Measurements from ENCODE around the gene SERPINH1.

GRCh38 chr11:75518771-75519653, 43.0 kb upstream of the SERPINH1 start:
- TF ChIP-seq, protein P1, sequence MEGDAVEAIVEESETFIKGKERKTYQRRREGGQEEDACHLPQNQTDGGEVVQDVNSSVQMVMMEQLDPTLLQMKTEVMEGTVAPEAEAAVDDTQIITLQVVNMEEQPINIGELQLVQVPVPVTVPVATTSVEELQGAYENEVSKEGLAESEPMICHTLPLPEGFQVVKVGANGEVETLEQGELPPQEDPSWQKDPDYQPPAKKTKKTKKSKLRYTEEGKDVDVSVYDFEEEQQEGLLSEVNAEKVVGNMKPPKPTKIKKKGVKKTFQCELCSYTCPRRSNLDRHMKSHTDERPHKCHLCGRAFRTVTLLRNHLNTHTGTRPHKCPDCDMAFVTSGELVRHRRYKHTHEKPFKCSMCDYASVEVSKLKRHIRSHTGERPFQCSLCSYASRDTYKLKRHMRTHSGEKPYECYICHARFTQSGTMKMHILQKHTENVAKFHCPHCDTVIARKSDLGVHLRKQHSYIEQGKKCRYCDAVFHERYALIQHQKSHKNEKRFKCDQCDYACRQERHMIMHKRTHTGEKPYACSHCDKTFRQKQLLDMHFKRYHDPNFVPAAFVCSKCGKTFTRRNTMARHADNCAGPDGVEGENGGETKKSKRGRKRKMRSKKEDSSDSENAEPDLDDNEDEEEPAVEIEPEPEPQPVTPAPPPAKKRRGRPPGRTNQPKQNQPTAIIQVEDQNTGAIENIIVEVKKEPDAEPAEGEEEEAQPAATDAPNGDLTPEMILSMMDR (IDR thresholded peaks at IDR 0.05) = no peak
- TF ChIP-seq POLR2A (IDR thresholded peaks at IDR 0.05) = no peak
- TF ChIP-seq POLR2AphosphoS5 (IDR thresholded peaks at IDR 0.05) = no peak
- TF ChIP-seq EP300 (IDR thresholded peaks at IDR 0.05) = no peak
